ENCODE results near the gene FAM53B.

FAM53B gene

GRCh38 chr10:124605001-124605370, 139.2 kb downstream of the FAM53B start:
- Histone ChIP-seq H3K36me3 (peaks cover 5% of the 10 kb centered on the region), H3K27me3 (no peaks in the 10 kb centered on the region), H3K4me1 (ENCODE audit: control insufficient read depth in 1 of 2, insufficient read depth in 1 of 2, low read depth in 1 of 2, low read length in 1 of 2) (no peaks in the 10 kb centered on the region), H3K4me3 (ENCODE audit: low read depth in 1 of 2, low read length in 1 of 2) (no peak overlapping the region), H3K27ac (no peak overlapping the region), H3K9me3 (no peaks in the 10 kb centered on the region)
- TF ChIP-seq CTCF (IDR thresholded peaks at IDR 0.05), result no peak

GRCh38 chr10:124604214-124605000, 139.8 kb downstream of the FAM53B start:
- Histone ChIP-seq H3K36me3 (no peaks in the 10 kb centered on the region), H3K4me1 (ENCODE audit: control insufficient read depth in 1 of 2, insufficient read depth in 1 of 2, low read depth in 1 of 2, low read length in 1 of 2) (no peaks in the 10 kb centered on the region), H3K27me3 (no peaks in the 10 kb centered on the region), H3K27ac (no peak overlapping the region), H3K9me3 (no peaks in the 10 kb centered on the region), H3K4me3 (ENCODE audit: low read depth in 1 of 2, low read length in 1 of 2) (no peak overlapping the region)
- no peak for TF ChIP-seq CTCF (IDR thresholded peaks at IDR 0.05)

GRCh38 chr10:124603376-124604213, 140.6 kb downstream of the FAM53B start:
- Histone ChIP-seq H3K36me3 (no peaks in the 10 kb centered on the region), H3K27me3 (no peaks in the 10 kb centered on the region), H3K4me1 (ENCODE audit: control insufficient read depth in 1 of 2, insufficient read depth in 1 of 2, low read depth in 1 of 2, low read length in 1 of 2) (no peaks in the 10 kb centered on the region), H3K27ac (no peak overlapping the region), H3K9me3 (no peaks in the 10 kb centered on the region), H3K4me3 (ENCODE audit: low read depth in 1 of 2, low read length in 1 of 2) (no peak overlapping the region)
- TF ChIP-seq CTCF (IDR thresholded peaks at IDR 0.05), result no peak

- TF ChIP-seq CTCF (IDR thresholded peaks at IDR 0.05), result no peak
- no peaks in the 10 kb centered on the region for H3K9me3 ChIP-seq
- no peaks in the 10 kb centered on the region for H3K4me1 ChIP-seq (ENCODE audit: control insufficient read depth in 1 of 2, insufficient read depth in 1 of 2, low read depth in 1 of 2, low read length in 1 of 2)
- no peak overlapping the region for H3K4me3 ChIP-seq (ENCODE audit: low read depth in 1 of 2, low read length in 1 of 2)
- no peaks in the 10 kb centered on the region for H3K27me3 ChIP-seq
- H3K36me3 ChIP-seq, result no peaks in the 10 kb centered on the region
- H3K27ac ChIP-seq, result no peak overlapping the region
These were observed 141.4 kb downstream of the FAM53B start for GRCh38 chr10:124602646-124603365.

- H3K4me1 ChIP-seq (ENCODE audit: control insufficient read depth in 1 of 2, insufficient read depth in 1 of 2, low read depth in 1 of 2, low read length in 1 of 2), result no peaks in the 10 kb centered on the region
These were observed 142.0 kb downstream of the FAM53B start for GRCh38 chr10:124602121-124602561.

More at GRCh38 chr10:124602121-124602561, 142.0 kb downstream of the FAM53B start:
- no peak for TF ChIP-seq CTCF (IDR thresholded peaks at IDR 0.05)
- no peaks in the 10 kb centered on the region for H3K36me3 ChIP-seq
- H3K27ac ChIP-seq, result no peak overlapping the region
- H3K9me3 ChIP-seq, result no peaks in the 10 kb centered on the region
- H3K27me3 ChIP-seq, result no peaks in the 10 kb centered on the region
- H3K4me3 ChIP-seq (ENCODE audit: low read depth in 1 of 2, low read length in 1 of 2), result no peak overlapping the region
